Calu3 (cell line): ENCODE measurements around the gene CNNM4. TPM values are rescaled to one million over a fixed set of nuclear protein-coding genes. Genes with fewer than 3 reads are reported as not detected.

Experiments used
- BruUV-seq: library from RNA; stranded (reverse); fragments of 400-500 nt; replicated peaks from 2 replicates; lab custom pipeline; 2021; lab: Mats Ljungman, UMichigan
- CTCF ChIA-PET: fragments of 300-600 bp; sonication (Branson Sonifier 250); formaldehyde crosslinking; loops from one replicate; lab custom pipeline; 2022; ENCODE audit warnings: antibody characterized with exemption; lab: Charles Lee
- DNase-seq: peaks from one replicate; pipeline ENCODE4 v3.0.0; 2022
- H3K27ac Mint-ChIP-seq: one replicate; pipeline ENCODE4 v1.8.0; 2022; ENCODE audit warnings: mixed read lengths; ENCODE audit not compliant: unreplicated experiment
- H3K27me3 Mint-ChIP-seq: one replicate; pipeline ENCODE4 v1.8.0; 2022; ENCODE audit warnings: mixed read lengths; ENCODE audit not compliant: unreplicated experiment
- H3K36me3 Mint-ChIP-seq: one replicate; pipeline ENCODE4 v1.8.0; 2022; ENCODE audit warnings: mild to moderate bottlenecking, moderate library complexity, mixed read lengths; ENCODE audit not compliant: insufficient read depth, unreplicated experiment
- H3K4me1 Mint-ChIP-seq: one replicate; pipeline ENCODE4 v1.8.0; 2022; ENCODE audit warnings: mild to moderate bottlenecking, low read depth, mixed read lengths; ENCODE audit not compliant: unreplicated experiment
- H3K4me3 Mint-ChIP-seq: one replicate; pipeline ENCODE4 v1.8.0; 2022; ENCODE audit warnings: mild to moderate bottlenecking, low read depth, moderate library complexity, mixed read lengths; ENCODE audit not compliant: unreplicated experiment
- H3K9me3 Mint-ChIP-seq: one replicate; pipeline ENCODE4 v1.8.0; 2022; ENCODE audit warnings: low read depth, mixed read lengths; ENCODE audit not compliant: unreplicated experiment
- CTCF ChIP-seq: fragments of 200-600 bp; IDR thresholded peaks from one replicate; pipeline ENCODE4 v1.8.0; 2022; ENCODE audit warnings: antibody characterized with exemption; ENCODE audit not compliant: unreplicated experiment
- intact Hi-C: fragments of 100-400 bp; cut with micrococcal nuclease; formaldehyde crosslinking; loops from one replicate; pipeline ENCODE4 v1.10.0; 2022; ENCODE audit not compliant: unreplicated experiment
- total RNA-seq: library from RNA; stranded (reverse); gene quantifications from 2 replicates; pipeline ENCODE4 v1.2.3, GENCODE V29; 2022

CNNM4 gene
- total RNA-seq, 1 experiment from 2014 or later, result 22.3 TPM

GRCh38 chr2:96753661-96754282, 6.9 kb upstream of the CNNM4 start:
- Mint-ChIP-seq H3K4me3 (no peak overlapping the region), H3K36me3 (no peaks in the 10 kb centered on the region), H3K27ac (no peak overlapping the region), H3K27me3 (no peaks in the 10 kb centered on the region), H3K4me1 (no peaks in the 10 kb centered on the region), H3K9me3 (no peaks in the 10 kb centered on the region)
- BruUV-seq, result no TSS peak
- no peak for DNase-seq
- intact Hi-C loops, result no loop called here
- no peak for TF ChIP-seq CTCF
- CTCF ChIA-PET, result no interaction called here

GRCh38 chr2:96754317-96754716, 6.4 kb upstream of the CNNM4 start:
- H3K4me1 Mint-ChIP-seq, result no peaks in the 10 kb centered on the region
- no peak for DNase-seq
- H3K9me3 Mint-ChIP-seq, result no peaks in the 10 kb centered on the region
- CTCF ChIA-PET, result no interaction called here
- intact Hi-C loops, result no loop called here
- H3K36me3 Mint-ChIP-seq, result no peaks in the 10 kb centered on the region
- no peak overlapping the region for H3K4me3 Mint-ChIP-seq
- TF ChIP-seq CTCF, result no peak
- H3K27ac Mint-ChIP-seq, result no peak overlapping the region
- H3K27me3 Mint-ChIP-seq, result no peaks in the 10 kb centered on the region
- BruUV-seq, result no TSS peak

GRCh38 chr2:96756788-96757476, 3.8 kb upstream of the CNNM4 start:
- Mint-ChIP-seq H3K4me1 (peaks cover 10% of the 10 kb centered on the region), H3K27me3 (no peaks in the 10 kb centered on the region), H3K36me3 (peaks cover 14% of the 10 kb centered on the region), H3K9me3 (no peaks in the 10 kb centered on the region), H3K4me3 (no peak overlapping the region), H3K27ac (no peak overlapping the region)
- DNase-seq, result no peak
- CTCF ChIA-PET, result interaction anchor here (1.5 kb wide), 1 partner anchor 27 kb away, joined by 3 read pairs; no protein-coding TSS in a partner anchor
- TF ChIP-seq CTCF, result no peak
- no TSS peak for BruUV-seq
- intact Hi-C loops, result no loop called here

- Mint-ChIP-seq H3K4me1 (peaks cover 15% of the 10 kb centered on the region), H3K9me3 (no peaks in the 10 kb centered on the region), H3K27ac (no peak overlapping the region), H3K27me3 (no peaks in the 10 kb centered on the region), H3K4me3 (no peak overlapping the region), H3K36me3 (peaks cover 20% of the 10 kb centered on the region)
- TF ChIP-seq CTCF, result no peak
- intact Hi-C loops, result no loop called here
- BruUV-seq, result no TSS peak
- no peak for DNase-seq
- CTCF ChIA-PET, result interaction anchor here (1.5 kb wide), 1 partner anchor 27 kb away, joined by 3 read pairs; no protein-coding TSS in a partner anchor
These were observed 3.2 kb upstream of the CNNM4 start for GRCh38 chr2:96757477-96757860.
